Skin of body (tissue), 2 donors: Measurements from ENCODE around the gene ERAL1. TPM values are rescaled to one million over a fixed set of nuclear protein-coding genes. Genes with fewer than 3 reads are reported as not detected.
"Not testable (repeated sequence)": the region's sequence is repeated elsewhere in the genome, so short reads cannot be mapped to it uniquely, and the experiment has no call there.

ENCODE experiments used
- DNase-seq: peaks from one replicate; lab custom pipeline; 2025; lab: John Stamatoyannopoulos, UW
- total RNA-seq: library from RNA; depleted of rRNA; stranded (reverse); fragments of >200 nt; gene quantifications from one replicate; pipeline ENCODE4 v1.2.3, GENCODE V29; 2014

Gene ERAL1
- total RNA-seq, 1 donor from 2014 or later, result 20.2 TPM

- DNase-seq, result no peak
Observed at GRCh38 chr17:28878158-28878910, 23.5 kb downstream of the ERAL1 start.

GRCh38 chr17:28878981-28879380 is 24.2 kb downstream of the ERAL1 start:
- DNase-seq, result no peak

GRCh38 chr17:28879886-28880571 is 25.2 kb downstream of the ERAL1 start:
- no peak for DNase-seq

- no peak for DNase-seq
Observed at GRCh38 chr17:28880572-28880945, 25.7 kb downstream of the ERAL1 start.

- DNase-seq, result no peak
Observed at GRCh38 chr17:28881533-28882056, 26.8 kb downstream of the ERAL1 start.

GRCh38 chr17:28882154-28882895 is 27.5 kb downstream of the ERAL1 start:
- no peak for DNase-seq

GRCh38 chr17:28883967-28884702 is 29.3 kb downstream of the ERAL1 start:
- no peak for DNase-seq

- no peak for DNase-seq
Observed at GRCh38 chr17:28885363-28885762, 30.5 kb downstream of the ERAL1 start.

GRCh38 chr17:28885951-28886350 is 31.1 kb downstream of the ERAL1 start:
- DNase-seq, result no peak

GRCh38 chr17:28887871-28888471 is 33.2 kb downstream of the ERAL1 start:
- no peak for DNase-seq

- DNase-seq, result no peak
Observed at GRCh38 chr17:28888832-28889231, 34.0 kb downstream of the ERAL1 start.

GRCh38 chr17:28889996-28890395 is 35.2 kb downstream of the ERAL1 start:
- no peak for DNase-seq

- no peak for DNase-seq
Observed at GRCh38 chr17:28891201-28891600, 36.4 kb downstream of the ERAL1 start.

GRCh38 chr17:28892024-28892423 is 37.2 kb downstream of the ERAL1 start:
- DNase-seq, result no peak

- DNase-seq, result not testable (repeated sequence)
Observed at GRCh38 chr17:28893248-28894183, 38.7 kb downstream of the ERAL1 start.

GRCh38 chr17:28895794-28896447 is 41.1 kb downstream of the ERAL1 start:
- DNase-seq, result no peak

GRCh38 chr17:28896491-28896883 is 41.7 kb downstream of the ERAL1 start:
- no peak for DNase-seq

GRCh38 chr17:28896884-28897768 is 42.3 kb downstream of the ERAL1 start, which contains the start of gene FLOT2:
Gene FLOT2, minus strand, starts transcription at chr17:28897733. Its CDS starts 159 bp downstream, at chr17:28897574.
- peak; percentile 42 for DNase-seq
